Naive B cell (primary cell): ENCODE results near the gene DNAL4. TPM values are rescaled to one million over a fixed set of nuclear protein-coding genes. Genes with fewer than 3 reads are reported as not detected.
"Not testable (repeated sequence)": the region's sequence is repeated elsewhere in the genome, so short reads cannot be mapped to it uniquely, and the experiment has no call there.

ENCODE experiments used
- ATAC-seq, 2 donors: fragments of 150-1000 bp; cut with Tn5 transposase; 2 replicates each; pipeline ENCODE4 v1.10.0; 2021; ENCODE audit warnings: low read depth in 2 of 2, mild to moderate bottlenecking in 2 of 2, moderate library complexity in 2 of 2
- DNase-seq: peaks from one replicate; pipeline ENCODE4 v3.0.0; 2022
- H3K27ac Mint-ChIP-seq, 6 donors: one replicate each; pipeline ENCODE4 v1.8.0; 2020 to 2022; ENCODE audit warnings: mild to moderate bottlenecking in 6 of 6, mixed read lengths in 6 of 6, moderate library complexity in 5 of 6, inconsistent platforms in 2 of 6
- H3K27me3 Mint-ChIP-seq, 3 donors: one replicate each; pipeline ENCODE4 v1.8.0; 2021 to 2022; ENCODE audit warnings: mixed read lengths in 3 of 3, mild to moderate bottlenecking in 1 of 3
- H3K36me3 Mint-ChIP-seq, 2 donors: one replicate each; pipeline ENCODE4 v1.8.0; 2020 to 2022; ENCODE audit warnings: mixed read lengths in 2 of 2, inconsistent platforms in 1 of 2, mild to moderate bottlenecking in 1 of 2
- H3K4me1 Mint-ChIP-seq, 3 donors: one replicate each; pipeline ENCODE4 v1.8.0; 2020 to 2022; ENCODE audit warnings: mixed read lengths in 3 of 3, inconsistent platforms in 1 of 3, mild to moderate bottlenecking in 1 of 3, moderate library complexity in 1 of 3
- H3K4me3 Mint-ChIP-seq, 8 donors: one replicate each; pipeline ENCODE4 v1.8.0; 2020 to 2022; ENCODE audit warnings: mild to moderate bottlenecking in 8 of 8, mixed read lengths in 8 of 8, moderate library complexity in 8 of 8, inconsistent platforms in 2 of 8
- H3K9me3 Mint-ChIP-seq, 7 donors: one replicate each; pipeline ENCODE4 v1.8.0; 2020 to 2022; ENCODE audit warnings: mixed read lengths in 7 of 7, mild to moderate bottlenecking in 5 of 7, inconsistent platforms in 2 of 7, moderate library complexity in 1 of 7
- polyA plus RNA-seq, 6 donors: library from polyadenylated mRNA; unstranded; fragments of 300-500 nt; fragmentation: Illumina TruSeq; gene quantifications; one replicate each; pipeline ENCODE4 v1.2.3, GENCODE V29; 2021; ENCODE audit warnings: low read depth in 6 of 6

The DNAL4 gene
- polyA plus RNA-seq, 6 donors from 2014 or later = 10.6 to 15.7 (median 12.7) TPM

DNA sequence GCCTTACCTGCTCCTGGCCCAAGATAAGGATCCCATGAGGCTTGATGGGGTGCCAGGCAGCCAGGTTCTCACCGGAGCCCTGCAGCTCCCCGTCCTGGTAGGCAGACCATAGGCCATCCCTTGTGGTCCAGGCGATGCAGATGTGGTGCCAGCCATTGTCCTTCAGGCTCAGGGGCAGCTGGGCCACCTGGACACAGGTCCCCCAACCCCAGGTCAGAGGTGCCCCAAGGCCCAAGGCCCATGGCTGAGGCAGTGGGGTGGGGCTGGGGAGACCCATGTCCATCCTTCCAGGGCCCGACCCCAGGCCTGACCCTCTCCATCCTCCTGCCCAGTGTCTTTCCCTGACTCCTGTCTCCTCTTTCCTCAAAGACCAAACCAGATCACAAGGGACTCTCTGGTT is 29.1 kb upstream of the DNAL4 start:
- no peak overlapping the region for H3K27ac Mint-ChIP-seq
- ATAC-seq (no peak), DNase-seq (no peak)
- peaks cover 0 to 3% (median 0%) of the 10 kb centered on the region in 7 donors for H3K9me3 Mint-ChIP-seq
- H3K36me3 Mint-ChIP-seq = no peaks in the 10 kb centered on the region
- H3K27me3 Mint-ChIP-seq = peaks cover 4 to 23% (median 9%) of the 10 kb centered on the region in 3 donors
- H3K4me3 Mint-ChIP-seq = no peak overlapping the region
- no peaks in the 10 kb centered on the region for H3K4me1 Mint-ChIP-seq

DNA sequence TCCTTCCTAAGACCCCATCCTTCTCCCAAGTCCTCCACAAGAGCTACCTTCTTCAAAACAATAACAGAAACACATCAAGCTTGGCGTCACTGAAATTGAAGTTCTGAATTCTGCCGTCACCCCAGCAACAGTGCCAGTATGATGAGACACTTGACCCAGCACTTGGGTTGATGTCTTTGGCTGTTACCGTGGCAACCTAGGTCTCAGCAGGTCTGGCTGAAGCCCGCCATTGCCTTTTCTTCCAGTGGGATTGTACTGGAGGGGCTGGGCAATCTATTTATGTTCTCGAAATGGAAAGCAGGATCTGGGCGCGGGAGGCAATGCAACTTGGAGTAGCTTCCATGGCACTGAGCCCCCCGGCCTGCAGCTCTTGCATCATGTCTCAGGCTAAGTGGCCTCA is 26.1 kb upstream of the DNAL4 start:
- H3K27me3 Mint-ChIP-seq = peaks cover 8 to 34% (median 28%) of the 10 kb centered on the region in 3 donors
- no peak overlapping the region for H3K27ac Mint-ChIP-seq
- peaks cover 0 to 3% (median 0%) of the 10 kb centered on the region in 7 donors for H3K9me3 Mint-ChIP-seq
- H3K36me3 Mint-ChIP-seq = no peaks in the 10 kb centered on the region
- no peaks in the 10 kb centered on the region for H3K4me1 Mint-ChIP-seq
- H3K4me3 Mint-ChIP-seq = no peak overlapping the region
- no peak for ATAC-seq
- DNase-seq = no peak

DNA sequence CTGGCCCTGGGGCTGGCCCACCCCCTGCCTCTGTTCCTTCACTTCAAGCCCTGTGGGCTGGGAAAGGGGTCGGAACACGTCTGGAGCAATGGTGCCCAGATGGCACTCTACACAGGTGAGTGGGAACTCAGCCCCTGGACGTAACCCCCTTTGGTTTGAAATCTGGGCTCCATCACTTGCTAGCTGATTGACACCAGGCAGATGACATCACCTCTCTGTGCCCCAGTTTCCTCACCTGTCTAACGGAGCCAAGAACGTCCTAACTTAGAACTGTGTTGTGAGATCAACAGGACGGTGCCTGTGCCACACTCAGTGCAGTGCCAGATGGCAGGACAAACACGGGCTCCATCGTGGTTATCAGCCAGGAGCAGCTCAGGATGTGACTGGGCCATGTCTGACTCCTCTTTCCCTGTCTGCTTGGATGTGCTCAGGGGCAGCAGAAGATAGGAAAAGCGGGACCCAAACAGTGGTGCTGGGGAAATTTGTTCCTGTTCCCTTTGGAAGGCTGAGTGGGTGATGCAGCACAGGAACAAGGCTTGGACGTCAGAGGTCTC is 25.5 kb upstream of the DNAL4 start:
- DNase-seq = no peak
- H3K36me3 Mint-ChIP-seq = no peaks in the 10 kb centered on the region
- H3K4me3 Mint-ChIP-seq = no peak overlapping the region
- H3K27ac Mint-ChIP-seq = no peak overlapping the region
- H3K9me3 Mint-ChIP-seq = peaks cover 0 to 3% (median 0%) of the 10 kb centered on the region in 7 donors
- no peak for ATAC-seq
- no peaks in the 10 kb centered on the region for H3K4me1 Mint-ChIP-seq
- H3K27me3 Mint-ChIP-seq = peaks cover 8 to 39% (median 34%) of the 10 kb centered on the region in 3 donors

DNA sequence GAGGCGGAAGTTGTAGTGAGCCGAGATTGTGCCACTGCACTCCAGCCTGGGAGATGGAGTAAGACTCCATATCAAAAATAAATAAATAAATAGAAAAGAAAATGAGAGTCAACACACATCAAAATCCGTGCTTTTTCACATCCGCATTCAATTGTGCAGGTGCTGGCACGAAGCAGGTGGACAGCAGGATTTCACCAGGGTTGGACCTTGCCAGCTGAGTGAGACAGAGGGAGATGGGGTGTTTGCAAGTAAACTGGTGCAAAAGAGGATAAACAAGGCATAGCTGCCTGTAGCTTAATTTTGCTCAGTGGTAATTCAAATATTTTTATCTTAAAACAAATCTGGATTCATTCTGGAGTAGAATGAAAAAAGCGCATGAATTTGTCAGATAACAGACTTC is 23.3 kb upstream of the DNAL4 start:
- DNase-seq (no peak), ATAC-seq (no peak)
- H3K27ac Mint-ChIP-seq = no peak overlapping the region
- H3K4me1 Mint-ChIP-seq = no peaks in the 10 kb centered on the region
- no peak overlapping the region for H3K4me3 Mint-ChIP-seq
- H3K9me3 Mint-ChIP-seq = no peaks in the 10 kb centered on the region
- H3K36me3 Mint-ChIP-seq = no peaks in the 10 kb centered on the region
- H3K27me3 Mint-ChIP-seq = peaks cover 14 to 56% (median 41%) of the 10 kb centered on the region in 3 donors

DNA sequence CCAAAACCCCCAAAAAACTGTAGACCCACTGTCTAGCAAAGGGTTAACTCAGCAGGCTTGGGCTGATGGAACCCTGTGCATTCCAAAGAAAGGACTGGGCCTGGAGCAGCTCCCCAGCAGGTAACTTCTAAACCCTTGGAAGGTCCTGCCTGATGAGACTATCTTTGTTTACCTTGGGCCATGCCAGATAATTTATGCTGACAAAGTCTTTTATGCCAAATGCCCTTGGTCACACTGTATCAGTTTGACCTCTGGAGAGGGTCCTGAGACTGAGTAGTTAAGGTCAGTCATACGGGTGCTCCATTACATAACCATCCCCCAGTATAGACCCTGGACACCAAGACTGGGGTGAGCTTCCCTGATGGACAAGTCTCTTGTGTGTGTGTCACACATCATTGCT is 21.9 kb upstream of the DNAL4 start:
- H3K27ac Mint-ChIP-seq = no peak overlapping the region
- H3K9me3 Mint-ChIP-seq = peaks cover 0 to 6% (median 4%) of the 10 kb centered on the region in 7 donors
- ATAC-seq = no peak
- H3K4me3 Mint-ChIP-seq = no peak overlapping the region
- H3K27me3 Mint-ChIP-seq = peaks cover 19 to 65% (median 48%) of the 10 kb centered on the region in 3 donors
- H3K4me1 Mint-ChIP-seq = no peaks in the 10 kb centered on the region
- DNase-seq = no peak
- H3K36me3 Mint-ChIP-seq = peaks cover 0 to 8% of the 10 kb centered on the region in 2 donors

DNA sequence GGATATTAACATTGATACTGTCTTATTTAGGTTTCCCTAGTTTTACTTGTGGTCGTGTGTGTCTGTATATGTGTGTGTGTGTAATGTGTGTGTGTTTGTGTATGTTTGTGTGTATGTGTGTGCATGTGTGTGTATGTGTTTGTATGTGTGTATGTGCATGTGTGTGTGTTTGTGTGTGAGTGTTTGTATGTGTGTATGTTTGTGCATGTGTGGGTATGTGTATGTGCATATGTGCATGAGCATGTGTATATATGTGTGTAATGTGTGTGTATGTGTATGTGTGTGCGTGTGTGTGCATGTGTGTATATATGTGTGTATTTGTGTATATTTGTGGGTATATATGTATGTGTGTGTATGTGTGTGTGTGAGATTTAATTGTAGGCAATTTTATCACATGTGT is 17.3 kb upstream of the DNAL4 start:
- Mint-ChIP-seq H3K27me3 (peaks cover 16 to 53% (median 47%) of the 10 kb centered on the region in 3 donors), H3K9me3 (peaks cover 11 to 27% (median 14%) of the 10 kb centered on the region in 7 donors), H3K4me1 (no peaks in the 10 kb centered on the region), H3K4me3 (no peak overlapping the region), H3K27ac (no peak overlapping the region), H3K36me3 (peaks cover 11 to 22% of the 10 kb centered on the region in 2 donors)
- ATAC-seq (no peak), DNase-seq (no peak)

DNA sequence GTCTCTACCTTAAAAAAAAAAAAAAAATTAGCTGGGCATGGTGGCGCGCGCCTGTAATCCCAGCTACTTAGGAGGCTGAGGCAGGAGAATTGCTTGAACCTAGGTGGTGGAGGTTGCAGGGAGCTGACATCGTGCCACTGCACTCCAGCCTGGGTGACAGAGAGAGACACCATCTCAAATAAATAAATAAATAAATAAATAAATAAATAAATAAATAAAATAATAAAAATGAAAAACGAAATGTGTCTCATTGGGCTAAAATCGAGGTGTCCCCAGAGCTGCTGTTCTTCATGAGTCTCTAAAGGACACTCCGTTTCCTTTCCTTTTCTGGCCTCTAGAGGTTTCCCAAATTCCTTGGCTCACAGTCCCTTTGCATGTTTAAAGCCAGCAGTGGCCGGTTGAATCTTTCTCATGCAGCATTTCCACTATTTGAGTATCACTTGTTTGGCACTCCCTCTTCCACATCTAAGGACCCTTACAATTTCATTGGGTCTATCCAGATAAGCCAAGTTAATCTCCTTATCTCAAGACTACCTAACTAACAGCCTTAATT is 11.2 kb upstream of the DNAL4 start:
- H3K9me3 Mint-ChIP-seq = peaks cover 5 to 15% (median 7%) of the 10 kb centered on the region in 7 donors

DNA sequence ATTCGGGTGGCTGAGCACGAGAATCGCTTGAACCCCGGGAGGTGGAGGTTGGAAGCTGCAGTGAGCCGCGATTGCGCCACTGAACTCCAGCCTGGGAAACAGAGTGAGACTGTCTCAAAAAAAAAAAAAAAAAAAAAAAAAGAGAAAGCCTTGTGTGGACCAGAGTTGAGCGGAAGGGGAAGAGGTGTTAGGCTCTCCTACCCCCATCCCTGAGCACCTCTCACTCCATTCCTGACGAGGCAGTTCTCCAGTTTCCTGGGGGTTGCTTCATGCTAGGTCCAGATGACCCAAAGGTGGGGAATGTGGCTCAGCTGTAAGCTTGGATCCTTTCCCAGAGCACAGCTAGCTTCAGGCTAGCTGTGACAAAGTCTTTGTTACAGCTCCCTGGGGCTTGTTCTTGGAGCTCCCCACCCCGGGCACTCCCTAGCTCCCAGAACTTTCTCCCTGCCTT is 8.8 kb upstream of the DNAL4 start:
- Mint-ChIP-seq H3K4me1 (peaks cover 7 to 9% (median 9%) of the 10 kb centered on the region in 3 donors), H3K9me3 (peaks cover 0 to 11% (median 9%) of the 10 kb centered on the region in 7 donors), H3K36me3 (peaks cover 8 to 11% of the 10 kb centered on the region in 2 donors), H3K4me3 (no peak overlapping the region), H3K27ac (no peak overlapping the region), H3K27me3 (peaks cover 33 to 63% (median 60%) of the 10 kb centered on the region in 3 donors)
- DNase-seq (no peak), ATAC-seq (no peak)

More for the DNA sequence above, 11.2 kb upstream of the DNAL4 start:
- not testable (repeated sequence) for H3K4me1 Mint-ChIP-seq, DNase-seq, ATAC-seq, H3K4me3 Mint-ChIP-seq
- Mint-ChIP-seq H3K27ac (peak overlapping the region in 1 of 6 donors; percentile 32), H3K36me3 (peaks cover 8 to 14% of the 10 kb centered on the region in 2 donors), H3K27me3 (peaks cover 16 to 52% (median 52%) of the 10 kb centered on the region in 3 donors)

DNA sequence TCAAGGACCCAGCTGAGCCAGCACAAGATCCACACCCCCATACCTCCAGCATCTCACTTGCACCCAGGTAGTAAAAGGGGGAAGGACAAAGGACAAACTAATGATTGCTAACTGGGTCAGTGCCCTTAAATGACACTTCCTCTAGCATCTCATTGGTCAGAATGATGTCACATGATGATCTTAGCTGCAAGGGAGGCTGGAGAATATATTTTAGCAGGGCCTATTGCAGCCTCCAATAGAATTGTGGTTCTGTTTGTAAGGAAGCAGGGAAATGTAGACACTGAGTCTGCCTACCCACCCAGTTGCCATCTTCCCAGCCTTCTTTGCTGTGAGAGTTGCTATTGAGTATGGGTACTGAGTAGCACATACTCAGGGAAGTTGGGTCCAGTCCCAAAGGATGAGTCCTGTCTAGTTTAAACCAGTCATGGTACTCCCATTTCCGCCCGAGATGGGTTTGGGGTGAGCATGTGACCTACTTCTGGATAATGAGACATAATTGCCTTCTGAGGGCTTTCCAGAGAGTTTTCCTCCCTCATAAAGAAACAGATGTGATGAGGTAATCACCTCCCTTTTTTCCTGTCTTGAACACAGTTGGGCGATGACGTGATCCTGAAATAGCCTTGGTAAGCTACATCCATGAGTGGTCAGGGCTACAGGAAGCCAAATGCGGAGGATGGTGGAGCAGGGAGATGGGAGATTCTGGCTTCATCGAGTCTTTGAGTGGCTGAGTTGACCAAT is 5.5 kb upstream of the DNAL4 start:
- Mint-ChIP-seq H3K27ac (no peak overlapping the region), H3K4me3 (no peak overlapping the region), H3K27me3 (peaks cover 33 to 80% (median 79%) of the 10 kb centered on the region in 3 donors), H3K4me1 (peaks cover 7 to 18% (median 12%) of the 10 kb centered on the region in 3 donors), H3K36me3 (peaks cover 8 to 11% of the 10 kb centered on the region in 2 donors), H3K9me3 (peaks cover 0 to 11% (median 9%) of the 10 kb centered on the region in 7 donors)
- DNase-seq (no peak), ATAC-seq (no peak)

DNA sequence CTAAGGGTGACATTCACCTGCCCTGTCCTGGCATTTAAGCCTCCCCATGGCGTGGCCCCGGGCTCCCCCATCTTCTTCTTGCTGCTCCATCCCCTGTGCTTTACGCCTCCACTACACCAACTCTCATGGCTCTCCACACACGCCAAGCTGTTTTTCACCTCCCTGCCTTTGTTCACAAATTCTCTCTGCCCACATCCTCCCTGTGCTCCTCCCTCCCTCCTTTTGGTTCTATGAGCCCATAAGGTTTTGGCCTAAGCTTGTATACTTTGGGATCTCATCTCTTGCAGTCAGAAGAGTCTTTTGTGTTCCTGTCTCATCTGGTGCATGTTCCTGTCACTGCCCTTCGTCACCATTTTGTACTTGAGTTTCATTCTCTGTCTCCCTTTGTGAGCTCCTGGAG is 4.6 kb upstream of the DNAL4 start:
- no peak for ATAC-seq
- no peak for DNase-seq
- Mint-ChIP-seq H3K4me1 (peaks cover 3 to 19% (median 9%) of the 10 kb centered on the region in 3 donors), H3K36me3 (peaks cover 8 to 11% of the 10 kb centered on the region in 2 donors), H3K9me3 (peaks cover 0 to 11% (median 9%) of the 10 kb centered on the region in 7 donors), H3K27ac (no peak overlapping the region), H3K4me3 (no peak overlapping the region), H3K27me3 (peaks cover 30 to 70% (median 69%) of the 10 kb centered on the region in 3 donors)

DNA sequence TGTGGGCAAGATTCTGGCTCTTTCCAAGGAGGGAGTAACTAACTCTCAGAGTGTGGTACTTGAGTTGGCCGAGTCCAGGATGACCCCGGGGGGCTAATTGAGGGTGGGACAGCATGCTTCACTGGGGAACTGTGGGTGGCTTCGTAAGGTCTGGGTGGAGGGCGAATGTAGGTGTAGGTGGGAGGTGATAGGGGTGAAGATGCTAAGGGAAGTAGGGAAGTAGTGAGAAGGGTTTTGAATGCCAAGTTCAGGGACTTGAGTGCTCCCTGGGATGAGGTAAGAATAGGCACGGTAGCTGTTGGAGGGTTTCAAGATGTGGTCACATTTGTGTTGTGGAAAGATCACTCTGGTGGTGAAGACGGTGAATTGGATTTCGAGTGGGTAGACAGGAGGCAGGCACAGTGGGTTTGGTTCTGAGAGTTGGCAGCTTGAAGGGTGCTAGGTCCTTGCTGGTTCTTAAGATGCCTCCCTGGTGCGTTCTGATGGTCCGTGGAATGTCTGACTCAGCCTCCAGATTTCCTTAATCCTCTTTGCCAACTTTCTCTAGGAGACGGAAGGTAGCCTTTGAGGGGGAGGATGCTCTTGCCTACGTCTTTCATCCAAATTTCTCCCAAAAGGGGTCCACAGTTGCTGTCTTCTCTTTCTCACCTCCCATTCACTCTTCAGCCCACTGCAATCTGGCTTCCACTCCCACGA is 2.5 kb upstream of the DNAL4 start:
- ATAC-seq = no peak
- no peak overlapping the region for H3K4me3 Mint-ChIP-seq
- H3K36me3 Mint-ChIP-seq = peaks cover 3 to 11% of the 10 kb centered on the region in 2 donors
- DNase-seq = no peak
- H3K9me3 Mint-ChIP-seq = peaks cover 0 to 11% (median 9%) of the 10 kb centered on the region in 7 donors
- peaks cover 28 to 53% (median 50%) of the 10 kb centered on the region in 3 donors for H3K27me3 Mint-ChIP-seq
- peaks cover 7 to 22% (median 8%) of the 10 kb centered on the region in 3 donors for H3K4me1 Mint-ChIP-seq
- H3K27ac Mint-ChIP-seq = peak overlapping the region in 2 of 6 donors; percentile 14 to 89

DNA sequence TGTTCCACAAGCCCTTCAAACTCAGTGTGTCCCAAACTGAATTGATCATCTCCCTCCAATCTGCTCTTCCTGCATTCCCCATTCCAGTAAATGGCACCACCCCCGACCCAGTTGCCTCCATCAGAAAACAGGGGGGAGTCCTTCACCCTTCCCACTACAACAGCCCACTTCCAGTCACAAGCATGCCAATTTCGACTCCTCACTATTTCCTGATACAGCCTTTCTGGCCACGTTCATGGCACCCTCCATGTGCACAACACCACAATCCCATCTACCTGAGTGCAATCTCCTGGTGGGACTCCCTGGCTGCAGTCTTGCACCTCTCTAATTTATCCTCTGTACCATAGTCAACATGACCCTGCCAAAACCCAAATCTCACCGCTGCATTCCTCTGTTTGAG is 1.6 kb upstream of the DNAL4 start:
- Mint-ChIP-seq H3K27me3 (peaks cover 28 to 45% (median 42%) of the 10 kb centered on the region in 3 donors), H3K4me3 (peak overlapping the region in 2 of 8 donors; percentile 3 to 20), H3K27ac (peak overlapping the region in 4 of 6 donors; percentile 14 to 89 (median 70)), H3K36me3 (peaks cover 0 to 11% of the 10 kb centered on the region in 2 donors), H3K4me1 (peaks cover 7 to 22% (median 8%) of the 10 kb centered on the region in 3 donors), H3K9me3 (peaks cover 0 to 11% (median 9%) of the 10 kb centered on the region in 7 donors)
- ATAC-seq (no peak), DNase-seq (no peak)

DNA sequence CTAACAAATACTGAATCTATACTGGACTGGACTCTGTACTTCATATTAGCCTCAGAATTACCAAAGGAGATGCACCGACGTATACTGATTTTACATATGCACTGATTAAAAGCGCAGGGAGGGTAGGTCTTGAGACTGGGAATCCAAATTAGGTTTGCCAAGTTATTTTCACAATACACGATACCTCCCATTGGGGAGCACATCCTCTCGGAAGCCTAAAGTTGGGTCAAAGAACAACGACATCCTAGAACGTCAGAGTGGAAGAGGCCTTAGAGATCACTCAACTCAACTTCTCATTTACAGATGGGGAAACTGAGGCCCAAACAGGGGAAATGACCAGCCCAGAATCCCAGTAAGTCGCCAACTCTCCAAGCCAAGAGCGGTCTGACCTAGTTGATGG is 626 bp downstream of the DNAL4 start:
- Mint-ChIP-seq H3K4me3 (peak overlapping the region; percentile 84 to 97 (median 95)), H3K27ac (peak overlapping the region; percentile 93 to 96 (median 96)), H3K36me3 (peaks cover 0 to 3% of the 10 kb centered on the region in 2 donors), H3K4me1 (peaks cover 7 to 22% (median 8%) of the 10 kb centered on the region in 3 donors), H3K27me3 (peaks cover 10 to 28% (median 26%) of the 10 kb centered on the region in 3 donors), H3K9me3 (peaks cover 0 to 3% (median 0%) of the 10 kb centered on the region in 7 donors)
- DNase-seq (no peak), ATAC-seq (no peak)
